Measurements from ENCODE around the gene B4GALT6. TPM values are rescaled to one million over a fixed set of nuclear protein-coding genes. Genes with fewer than 3 reads are reported as not detected.

Gene B4GALT6
- total RNA-seq, 1 donor from 2014 or later, result 31.6 TPM

- TF ChIP-seq CTCF (IDR thresholded peaks at IDR 0.05; ENCODE audit: unreplicated experiment), result no peak
- no peaks in the 10 kb centered on the region for H3K27me3 Mint-ChIP-seq (ENCODE audit: unreplicated experiment)
- no peaks in the 10 kb centered on the region for H3K4me1 Mint-ChIP-seq (ENCODE audit: unreplicated experiment)
- H3K36me3 Mint-ChIP-seq (ENCODE audit: low read depth, unreplicated experiment), result no peaks in the 10 kb centered on the region
- no peak for DNase-seq (ENCODE audit: low spot score)
- H3K9me3 Mint-ChIP-seq (ENCODE audit: unreplicated experiment), result no peaks in the 10 kb centered on the region
- no peak overlapping the region for H3K4me3 Mint-ChIP-seq (ENCODE audit: unreplicated experiment)
- H3K27ac Mint-ChIP-seq (ENCODE audit: unreplicated experiment), result no peak overlapping the region
Observed at GRCh38 chr18:31603315-31603714, 81.1 kb downstream of the B4GALT6 start.

- Mint-ChIP-seq H3K27ac (ENCODE audit: unreplicated experiment) (no peak overlapping the region), H3K4me3 (ENCODE audit: unreplicated experiment) (no peak overlapping the region)
Observed at GRCh38 chr18:31598021-31598805, 86.2 kb downstream of the B4GALT6 start.

GRCh38 chr18:31596081-31596872, 88.1 kb downstream of the B4GALT6 start:
- H3K27me3 Mint-ChIP-seq (ENCODE audit: unreplicated experiment), result no peaks in the 10 kb centered on the region
- H3K36me3 Mint-ChIP-seq (ENCODE audit: low read depth, unreplicated experiment), result no peaks in the 10 kb centered on the region
- H3K9me3 Mint-ChIP-seq (ENCODE audit: unreplicated experiment), result no peaks in the 10 kb centered on the region
- peaks cover 5% of the 10 kb centered on the region for H3K4me1 Mint-ChIP-seq (ENCODE audit: unreplicated experiment)
- no peak overlapping the region for H3K4me3 Mint-ChIP-seq (ENCODE audit: unreplicated experiment)
- DNase-seq (ENCODE audit: low spot score), result no peak
- TF ChIP-seq CTCF (IDR thresholded peaks at IDR 0.05; ENCODE audit: unreplicated experiment), result no peak
- no peak overlapping the region for H3K27ac Mint-ChIP-seq (ENCODE audit: unreplicated experiment)

More at GRCh38 chr18:31598021-31598805, 86.2 kb downstream of the B4GALT6 start:
- Mint-ChIP-seq H3K36me3 (ENCODE audit: low read depth, unreplicated experiment) (no peaks in the 10 kb centered on the region), H3K4me1 (ENCODE audit: unreplicated experiment) (no peaks in the 10 kb centered on the region), H3K9me3 (ENCODE audit: unreplicated experiment) (no peaks in the 10 kb centered on the region), H3K27me3 (ENCODE audit: unreplicated experiment) (no peaks in the 10 kb centered on the region)
- no peak for DNase-seq (ENCODE audit: low spot score)
- TF ChIP-seq CTCF (IDR thresholded peaks at IDR 0.05; ENCODE audit: unreplicated experiment), result no peak

GRCh38 chr18:31595121-31595771, 89.1 kb downstream of the B4GALT6 start:
- Mint-ChIP-seq H3K27me3 (ENCODE audit: unreplicated experiment) (no peaks in the 10 kb centered on the region), H3K36me3 (ENCODE audit: low read depth, unreplicated experiment) (no peaks in the 10 kb centered on the region), H3K4me1 (ENCODE audit: unreplicated experiment) (peaks cover 15% of the 10 kb centered on the region), H3K4me3 (ENCODE audit: unreplicated experiment) (no peak overlapping the region), H3K27ac (ENCODE audit: unreplicated experiment) (no peak overlapping the region), H3K9me3 (ENCODE audit: unreplicated experiment) (no peaks in the 10 kb centered on the region)
- DNase-seq (ENCODE audit: low spot score), result no peak
- no peak for TF ChIP-seq CTCF (IDR thresholded peaks at IDR 0.05; ENCODE audit: unreplicated experiment)
